ENCODE data around the gene NFIX. TPM values are rescaled to one million over a fixed set of nuclear protein-coding genes. Genes with fewer than 3 reads are reported as not detected.

Gene NFIX
- total RNA-seq, 4 donors from 2014 or later, result 56.0 to 154 (median 79.4) TPM

GRCh38 chr19:13033819-13034611, 38.7 kb downstream of the NFIX start:
- intact Hi-C loops (cut with DNase I), result loop anchor here (5.0 kb wide), 1 partner anchor 52 kb away; no protein-coding TSS in a partner anchor
- no peaks in the 10 kb centered on the region for H3K36me3 ChIP-seq
- peak overlapping the region; percentile 85 to 88 (median 87) for H3K27ac ChIP-seq (replicated peaks in 1 of 4)
- H3K4me1 ChIP-seq, result peaks cover 91 to 100% (median 99%) of the 10 kb centered on the region in 4 donors
- no peak overlapping the region for H3K4me3 ChIP-seq
- no peak for DNase-seq (ENCODE audit: extremely low spot score)
- 55% methylated on average over 6 of the region's 8 CpGs for WGBS
- peak; percentile 47 to 71 for TF ChIP-seq POLR2AphosphoS5 (IDR thresholded peaks at IDR 0.05)
- no peak for TF ChIP-seq EP300 (IDR thresholded peaks at IDR 0.05)
- TF ChIP-seq CTCF (IDR thresholded peaks at IDR 0.05), result peak; percentile 68 to 84 (median 80)
- TF ChIP-seq POLR2A (IDR thresholded peaks at IDR 0.05; ENCODE audit: low read depth), result no peak
- no peaks in the 10 kb centered on the region for H3K27me3 ChIP-seq
- no peaks in the 10 kb centered on the region for H3K9me3 ChIP-seq

GRCh38 chr19:13034636-13035035, 39.4 kb downstream of the NFIX start:
- Histone ChIP-seq H3K4me1 (peaks cover 94 to 100% (median 100%) of the 10 kb centered on the region in 4 donors), H3K36me3 (no peaks in the 10 kb centered on the region), H3K27ac (replicated peaks in 1 of 4) (peak overlapping the region; percentile 85 to 88 (median 87)), H3K9me3 (no peaks in the 10 kb centered on the region), H3K4me3 (no peak overlapping the region), H3K27me3 (no peaks in the 10 kb centered on the region)
- TF ChIP-seq POLR2A (IDR thresholded peaks at IDR 0.05; ENCODE audit: low read depth), result no peak
- TF ChIP-seq POLR2AphosphoS5 (IDR thresholded peaks at IDR 0.05), result no peak
- no peak for TF ChIP-seq EP300 (IDR thresholded peaks at IDR 0.05)
- no peak for TF ChIP-seq CTCF (IDR thresholded peaks at IDR 0.05)
- no peak for DNase-seq (ENCODE audit: extremely low spot score)
- WGBS, result 64% methylated on average over 8 of the region's 8 CpGs
- intact Hi-C loops (cut with DNase I), result loop anchor here (5.0 kb wide), 1 partner anchor 52 kb away; no protein-coding TSS in a partner anchor

- TF ChIP-seq CTCF (IDR thresholded peaks at IDR 0.05) (no peak), POLR2AphosphoS5 (IDR thresholded peaks at IDR 0.05) (no peak), EP300 (IDR thresholded peaks at IDR 0.05) (no peak), POLR2A (IDR thresholded peaks at IDR 0.05; ENCODE audit: low read depth) (no peak)
- DNase-seq (ENCODE audit: extremely low spot score), result no peak
- intact Hi-C loops (cut with DNase I), result no loop called here
- Histone ChIP-seq H3K36me3 (no peaks in the 10 kb centered on the region), H3K4me1 (peaks cover 97 to 100% (median 100%) of the 10 kb centered on the region in 4 donors), H3K4me3 (no peak overlapping the region), H3K9me3 (no peaks in the 10 kb centered on the region), H3K27me3 (no peaks in the 10 kb centered on the region), H3K27ac (replicated peaks in 1 of 4) (peak overlapping the region; percentile 85 to 88 (median 87))
- WGBS, result 78% methylated on average over 13 of the region's 13 CpGs
These were observed 40.6 kb downstream of the NFIX start for GRCh38 chr19:13035820-13036365.

GRCh38 chr19:13036366-13036976, 41.2 kb downstream of the NFIX start:
- Histone ChIP-seq H3K27me3 (no peaks in the 10 kb centered on the region), H3K36me3 (no peaks in the 10 kb centered on the region), H3K4me1 (peaks cover 94 to 100% (median 100%) of the 10 kb centered on the region in 4 donors), H3K27ac (replicated peaks in 1 of 4) (peak overlapping the region; percentile 85 to 88 (median 87)), H3K9me3 (no peaks in the 10 kb centered on the region), H3K4me3 (no peak overlapping the region)
- intact Hi-C loops (cut with DNase I), result no loop called here
- WGBS, result 62% methylated on average over 18 of the region's 18 CpGs
- TF ChIP-seq CTCF (IDR thresholded peaks at IDR 0.05) (peak; percentile 10 to 19 (median 17)), EP300 (IDR thresholded peaks at IDR 0.05) (no peak)
- no peak for DNase-seq (ENCODE audit: extremely low spot score)
